Measurements from ENCODE around the gene NUCB1. TPM values are rescaled to one million over a fixed set of nuclear protein-coding genes. Genes with fewer than 3 reads are reported as not detected.

The NUCB1 gene
- total RNA-seq, 1 donor from 2014 or later, result 310 TPM

DNA sequence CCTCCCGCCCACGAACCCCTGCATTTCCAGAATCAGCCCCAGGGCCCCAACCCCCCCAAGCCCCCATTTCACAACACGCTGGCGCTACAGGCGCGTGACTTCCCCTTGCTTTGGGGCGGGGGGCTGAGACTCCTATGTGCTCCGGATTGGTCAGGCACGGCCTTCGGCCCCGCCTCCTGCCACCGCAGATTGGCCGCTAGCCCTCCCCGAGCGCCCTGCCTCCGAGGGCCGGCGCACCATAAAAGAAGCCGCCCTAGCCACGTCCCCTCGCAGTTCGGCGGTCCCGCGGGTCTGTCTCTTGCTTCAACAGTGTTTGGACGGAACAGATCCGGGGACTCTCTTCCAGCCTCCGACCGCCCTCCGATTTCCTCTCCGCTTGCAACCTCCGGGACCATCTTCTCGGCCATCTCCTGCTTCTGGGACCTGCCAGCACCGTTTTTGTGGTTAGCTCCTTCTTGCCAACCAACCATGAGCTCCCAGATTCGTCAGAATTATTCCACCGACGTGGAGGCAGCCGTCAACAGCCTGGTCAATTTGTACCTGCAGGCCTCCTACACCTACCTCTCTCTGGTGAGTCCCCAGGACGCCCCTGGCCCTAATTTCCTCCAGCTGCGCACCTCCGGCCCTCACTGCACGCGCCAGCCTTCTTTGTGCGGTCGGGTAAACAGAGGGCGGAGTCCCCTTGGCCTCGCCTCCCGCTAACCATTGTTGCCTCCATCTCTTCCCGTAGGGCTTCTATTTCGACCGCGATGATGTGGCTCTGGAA, 65.1 kb downstream of the NUCB1 start, which contains the start of gene FTL:
FTL (plus strand) TSS at position 270 of the 766 bp plus-strand sequence; CDS start at position 469, 199 bp downstream.
- DNase-seq (peak; percentile 99), ATAC-seq (peak; percentile 91 to 93)
- TF ChIP-seq, protein P1, sequence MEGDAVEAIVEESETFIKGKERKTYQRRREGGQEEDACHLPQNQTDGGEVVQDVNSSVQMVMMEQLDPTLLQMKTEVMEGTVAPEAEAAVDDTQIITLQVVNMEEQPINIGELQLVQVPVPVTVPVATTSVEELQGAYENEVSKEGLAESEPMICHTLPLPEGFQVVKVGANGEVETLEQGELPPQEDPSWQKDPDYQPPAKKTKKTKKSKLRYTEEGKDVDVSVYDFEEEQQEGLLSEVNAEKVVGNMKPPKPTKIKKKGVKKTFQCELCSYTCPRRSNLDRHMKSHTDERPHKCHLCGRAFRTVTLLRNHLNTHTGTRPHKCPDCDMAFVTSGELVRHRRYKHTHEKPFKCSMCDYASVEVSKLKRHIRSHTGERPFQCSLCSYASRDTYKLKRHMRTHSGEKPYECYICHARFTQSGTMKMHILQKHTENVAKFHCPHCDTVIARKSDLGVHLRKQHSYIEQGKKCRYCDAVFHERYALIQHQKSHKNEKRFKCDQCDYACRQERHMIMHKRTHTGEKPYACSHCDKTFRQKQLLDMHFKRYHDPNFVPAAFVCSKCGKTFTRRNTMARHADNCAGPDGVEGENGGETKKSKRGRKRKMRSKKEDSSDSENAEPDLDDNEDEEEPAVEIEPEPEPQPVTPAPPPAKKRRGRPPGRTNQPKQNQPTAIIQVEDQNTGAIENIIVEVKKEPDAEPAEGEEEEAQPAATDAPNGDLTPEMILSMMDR (IDR thresholded peaks at IDR 0.05), result no peak
- H3K4me1 ChIP-seq, result peaks cover 52% of the 10 kb centered on the region
- H3K9me3 ChIP-seq, result no peaks in the 10 kb centered on the region
- H3K27me3 ChIP-seq (ENCODE audit: low read depth), result no peaks in the 10 kb centered on the region
- peak within 1 kb of the TSS; percentile 96 for H3K4me3 ChIP-seq
- H3K36me3 ChIP-seq, result peaks cover 46% of the 10 kb centered on the region
- H3K27ac ChIP-seq, result peak within 1 kb of the TSS; percentile 93
- intact Hi-C loops (cut with DNase I), result no loop called here

DNA sequence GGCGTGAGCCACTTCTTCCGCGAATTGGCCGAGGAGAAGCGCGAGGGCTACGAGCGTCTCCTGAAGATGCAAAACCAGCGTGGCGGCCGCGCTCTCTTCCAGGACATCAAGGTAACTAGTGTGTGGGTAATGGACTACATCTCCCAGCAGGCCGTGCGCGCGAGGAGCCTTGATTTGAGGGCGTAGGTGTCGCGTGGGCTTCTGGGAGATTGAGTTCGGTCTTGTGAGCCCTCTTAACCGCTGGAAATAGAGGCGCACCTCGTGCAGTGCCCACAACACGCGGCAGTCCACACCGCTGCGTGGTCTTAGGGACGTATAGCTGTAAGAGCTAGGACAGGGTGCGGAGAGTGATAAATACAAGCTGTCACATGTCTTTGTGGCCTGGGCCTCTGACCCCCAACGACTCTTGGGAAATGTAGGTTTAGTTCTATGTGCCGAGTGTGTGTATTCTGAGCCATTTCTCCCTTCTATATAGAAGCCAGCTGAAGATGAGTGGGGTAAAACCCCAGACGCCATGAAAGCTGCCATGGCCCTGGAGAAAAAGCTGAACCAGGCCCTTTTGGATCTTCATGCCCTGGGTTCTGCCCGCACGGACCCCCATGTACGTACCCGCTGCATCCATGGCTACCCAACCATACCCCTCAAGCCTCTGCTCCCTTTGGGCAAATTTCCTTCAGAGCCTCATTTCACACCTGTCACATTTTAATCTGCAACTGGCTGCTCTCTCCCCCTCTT, 65.9 kb downstream of the NUCB1 start:
- intact Hi-C loops (cut with DNase I), result no loop called here
- peaks cover 55% of the 10 kb centered on the region for H3K4me1 ChIP-seq
- peak; percentile 66 to 77 for ATAC-seq
- H3K27ac ChIP-seq, result peak overlapping the region; percentile 93
- DNase-seq, result peak; percentile 93
- peaks cover 51% of the 10 kb centered on the region for H3K36me3 ChIP-seq
- TF ChIP-seq, protein P1 (IDR thresholded peaks at IDR 0.05), result no peak
- no peaks in the 10 kb centered on the region for H3K9me3 ChIP-seq
- H3K4me3 ChIP-seq, result peak overlapping the region; percentile 96
- no peaks in the 10 kb centered on the region for H3K27me3 ChIP-seq (ENCODE audit: low read depth)

DNA sequence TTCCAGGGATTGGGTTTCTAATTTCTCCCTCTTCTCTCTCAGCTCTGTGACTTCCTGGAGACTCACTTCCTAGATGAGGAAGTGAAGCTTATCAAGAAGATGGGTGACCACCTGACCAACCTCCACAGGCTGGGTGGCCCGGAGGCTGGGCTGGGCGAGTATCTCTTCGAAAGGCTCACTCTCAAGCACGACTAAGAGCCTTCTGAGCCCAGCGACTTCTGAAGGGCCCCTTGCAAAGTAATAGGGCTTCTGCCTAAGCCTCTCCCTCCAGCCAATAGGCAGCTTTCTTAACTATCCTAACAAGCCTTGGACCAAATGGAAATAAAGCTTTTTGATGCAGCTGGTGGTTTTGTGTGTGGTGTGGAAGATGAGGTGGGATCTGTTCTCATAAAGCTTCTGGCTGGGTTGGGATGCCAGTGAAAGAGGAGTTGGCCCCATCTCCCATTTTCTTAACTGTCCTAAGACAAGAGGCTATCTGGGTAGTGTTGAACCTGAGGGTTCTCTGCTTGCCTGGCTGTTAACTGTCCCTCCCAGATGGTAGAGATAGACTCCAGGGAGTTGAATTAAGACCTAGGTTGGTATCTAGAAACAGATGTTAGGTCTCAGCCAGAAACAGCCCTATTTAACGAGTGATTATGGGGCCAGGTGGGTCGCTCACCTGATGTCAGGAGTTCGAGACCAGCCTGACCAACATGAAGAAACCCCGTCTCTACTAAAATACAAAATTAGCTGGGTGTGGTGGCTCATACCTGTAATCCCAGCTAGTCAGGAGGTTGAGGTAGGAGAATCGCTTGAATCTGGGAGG, 66.6 kb downstream of the NUCB1 start:
- no peak for DNase-seq
- peaks cover 55% of the 10 kb centered on the region for H3K36me3 ChIP-seq
- peaks cover 55% of the 10 kb centered on the region for H3K4me1 ChIP-seq
- H3K4me3 ChIP-seq, result peak overlapping the region; percentile 96
- intact Hi-C loops (cut with DNase I), result no loop called here
- ATAC-seq, result no peak
- H3K27me3 ChIP-seq (ENCODE audit: low read depth), result no peaks in the 10 kb centered on the region
- TF ChIP-seq, protein P1 (IDR thresholded peaks at IDR 0.05), result no peak
- H3K9me3 ChIP-seq, result no peaks in the 10 kb centered on the region
- peak overlapping the region; percentile 93 for H3K27ac ChIP-seq

DNA sequence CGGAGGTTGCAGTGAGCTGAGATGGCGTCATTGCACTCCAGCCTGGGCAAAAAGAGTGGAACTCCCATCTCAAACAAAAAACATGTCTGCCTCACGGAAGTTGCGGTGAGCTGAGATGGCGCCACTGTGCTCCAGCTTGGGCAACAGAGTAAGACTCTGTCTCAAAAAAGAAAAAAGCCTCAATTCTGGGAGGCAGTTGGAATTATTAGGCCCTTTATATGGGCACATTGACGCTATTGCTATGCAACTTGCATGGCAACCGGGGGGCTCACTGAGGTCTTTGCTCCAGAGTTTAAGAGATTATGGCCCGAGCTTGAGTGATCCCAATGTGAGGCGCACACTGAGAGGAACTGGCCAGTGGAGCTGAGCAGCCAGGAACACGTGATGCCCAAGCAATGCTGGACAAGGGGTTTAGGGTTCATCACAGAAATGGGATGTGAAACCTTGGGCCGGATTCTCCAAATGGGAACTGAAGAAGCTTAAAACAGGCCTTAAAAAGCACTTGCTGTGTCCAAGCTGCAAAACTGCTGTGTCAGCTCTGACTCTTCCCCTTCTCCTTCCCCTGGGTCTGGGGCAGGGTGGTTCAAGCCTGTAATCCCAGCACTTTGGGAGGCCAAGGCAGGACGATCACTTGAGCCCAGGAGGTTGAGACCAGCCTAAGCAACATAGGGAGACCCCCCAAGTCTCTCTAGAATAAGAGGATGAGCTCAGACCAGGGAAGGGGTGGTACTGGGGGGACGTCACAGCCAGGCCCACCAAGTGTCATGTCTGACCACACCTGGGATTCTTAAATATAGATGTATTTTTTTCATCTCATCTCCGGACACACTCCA, 67.5 kb downstream of the NUCB1 start:
- intact Hi-C loops (cut with DNase I), result no loop called here
- H3K27ac ChIP-seq, result peak overlapping the region; percentile 93
- peaks cover 63% of the 10 kb centered on the region for H3K36me3 ChIP-seq

More for the DNA sequence above, 67.5 kb downstream of the NUCB1 start:
- TF ChIP-seq, protein P1 (IDR thresholded peaks at IDR 0.05), result no peak
- peak overlapping the region; percentile 96 for H3K4me3 ChIP-seq
- H3K27me3 ChIP-seq (ENCODE audit: low read depth), result no peaks in the 10 kb centered on the region
- ATAC-seq (peak in 1 of 2 donors; percentile 5), DNase-seq (peak; percentile 77)
- no peaks in the 10 kb centered on the region for H3K9me3 ChIP-seq
- H3K4me1 ChIP-seq, result peaks cover 47% of the 10 kb centered on the region
